Measurements from ENCODE around the gene PMPCA.
"Not testable (repeated sequence)": the region's sequence is repeated elsewhere in the genome, so short reads cannot be mapped to it uniquely, and the experiment has no call there.

Gene PMPCA

GRCh38 chr9:136418182-136419091, 8.0 kb downstream of the PMPCA start:
- no peak for DNase-seq

- DNase-seq: no peak
Measured at GRCh38 chr9:136419092-136419420, 8.6 kb downstream of the PMPCA start.

GRCh38 chr9:136421791-136422190, 11.3 kb downstream of the PMPCA start:
- DNase-seq: no peak

- DNase-seq: no peak
Measured at GRCh38 chr9:136422876-136423275, 12.4 kb downstream of the PMPCA start.

- no peak for DNase-seq
Measured at GRCh38 chr9:136423432-136424146, 13.1 kb downstream of the PMPCA start.

GRCh38 chr9:136424750-136425362, 14.4 kb downstream of the PMPCA start:
- no peak for DNase-seq

GRCh38 chr9:136425367-136425766, 14.9 kb downstream of the PMPCA start:
- not testable (repeated sequence) for DNase-seq

GRCh38 chr9:136426787-136427186, 16.3 kb downstream of the PMPCA start:
- no peak for DNase-seq

GRCh38 chr9:136429075-136429628, 18.7 kb downstream of the PMPCA start:
- DNase-seq: no peak

GRCh38 chr9:136429683-136430491, 19.4 kb downstream of the PMPCA start:
- no peak for DNase-seq

- DNase-seq: no peak
Measured at GRCh38 chr9:136430588-136431234, 20.3 kb downstream of the PMPCA start.

GRCh38 chr9:136431782-136432350, 21.4 kb downstream of the PMPCA start:
- DNase-seq: no peak

- DNase-seq: no peak
Measured at GRCh38 chr9:136432591-136432990, 22.1 kb downstream of the PMPCA start.

GRCh38 chr9:136433043-136433715, 22.7 kb downstream of the PMPCA start:
- no peak for DNase-seq

- DNase-seq: no peak
Measured at GRCh38 chr9:136433849-136434579, 23.6 kb downstream of the PMPCA start.

- DNase-seq: no peak
Measured at GRCh38 chr9:136434580-136435169, 24.2 kb downstream of the PMPCA start.

- no peak for DNase-seq
Measured at GRCh38 chr9:136436055-136436634, 25.7 kb downstream of the PMPCA start.

GRCh38 chr9:136437430-136437829, 27.0 kb downstream of the PMPCA start:
- DNase-seq: no peak

GRCh38 chr9:136437839-136438547, 27.5 kb downstream of the PMPCA start:
- no peak for DNase-seq
